ENCODE measurements around the gene ASB10. TPM values are rescaled to one million over a fixed set of nuclear protein-coding genes. Genes with fewer than 3 reads are reported as not detected.

The ASB10 gene
- total RNA-seq, 1 donor from 2014 or later: not detected

DNA sequence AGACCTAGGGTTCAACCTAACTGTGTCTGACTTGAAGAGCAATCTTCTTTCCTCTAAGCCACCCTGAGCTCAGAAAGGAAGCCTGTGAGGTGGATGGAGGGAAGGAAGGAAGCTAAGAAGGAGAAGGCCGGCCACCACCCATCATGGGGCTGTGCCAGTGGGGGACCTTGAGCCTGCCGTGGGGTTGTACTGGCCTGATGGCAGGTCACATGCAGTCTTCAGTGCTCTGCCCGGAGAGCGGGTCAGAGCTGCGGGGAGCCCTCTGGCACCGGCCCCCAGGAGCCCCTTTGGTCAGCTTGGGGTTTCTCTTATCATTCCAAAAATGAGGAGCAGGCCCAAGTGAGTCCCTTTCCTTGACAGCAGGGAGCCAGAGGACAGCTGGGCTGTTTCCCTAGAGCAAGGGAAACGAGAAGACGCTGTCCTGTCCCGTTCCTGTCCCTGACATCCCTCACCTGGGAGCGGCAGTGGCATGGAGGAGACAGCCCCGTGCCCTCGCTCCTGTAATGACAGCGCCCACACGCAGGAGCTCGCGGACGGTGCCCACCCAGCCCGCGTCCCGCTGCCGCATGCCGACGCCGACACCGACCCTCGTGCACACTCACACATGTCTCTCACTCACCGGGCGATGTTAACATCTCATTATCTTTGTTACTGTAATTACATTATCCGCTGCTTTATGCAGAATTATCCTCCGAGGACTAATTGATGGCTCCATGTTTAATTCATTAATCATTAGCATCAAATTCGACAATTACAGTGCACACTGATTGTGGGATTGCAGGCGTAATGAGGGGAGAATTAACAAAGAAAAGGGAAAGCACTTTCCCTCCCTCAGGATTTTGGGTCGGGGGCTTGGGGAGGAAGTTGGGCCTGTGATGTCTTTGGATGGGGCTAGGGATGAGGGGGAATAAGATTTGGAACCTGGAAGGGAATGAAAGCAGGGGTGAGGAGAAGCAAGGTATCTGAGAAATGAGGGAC is 50.9 kb downstream of the ASB10 start:
- TF ChIP-seq, protein P1, sequence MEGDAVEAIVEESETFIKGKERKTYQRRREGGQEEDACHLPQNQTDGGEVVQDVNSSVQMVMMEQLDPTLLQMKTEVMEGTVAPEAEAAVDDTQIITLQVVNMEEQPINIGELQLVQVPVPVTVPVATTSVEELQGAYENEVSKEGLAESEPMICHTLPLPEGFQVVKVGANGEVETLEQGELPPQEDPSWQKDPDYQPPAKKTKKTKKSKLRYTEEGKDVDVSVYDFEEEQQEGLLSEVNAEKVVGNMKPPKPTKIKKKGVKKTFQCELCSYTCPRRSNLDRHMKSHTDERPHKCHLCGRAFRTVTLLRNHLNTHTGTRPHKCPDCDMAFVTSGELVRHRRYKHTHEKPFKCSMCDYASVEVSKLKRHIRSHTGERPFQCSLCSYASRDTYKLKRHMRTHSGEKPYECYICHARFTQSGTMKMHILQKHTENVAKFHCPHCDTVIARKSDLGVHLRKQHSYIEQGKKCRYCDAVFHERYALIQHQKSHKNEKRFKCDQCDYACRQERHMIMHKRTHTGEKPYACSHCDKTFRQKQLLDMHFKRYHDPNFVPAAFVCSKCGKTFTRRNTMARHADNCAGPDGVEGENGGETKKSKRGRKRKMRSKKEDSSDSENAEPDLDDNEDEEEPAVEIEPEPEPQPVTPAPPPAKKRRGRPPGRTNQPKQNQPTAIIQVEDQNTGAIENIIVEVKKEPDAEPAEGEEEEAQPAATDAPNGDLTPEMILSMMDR (IDR thresholded peaks at IDR 0.05): no peak
- Mint-ChIP-seq H3K36me3 (ENCODE audit: unreplicated experiment) (peaks cover 33% of the 10 kb centered on the region), H3K27me3 (ENCODE audit: unreplicated experiment) (no peaks in the 10 kb centered on the region), H3K4me3 (ENCODE audit: unreplicated experiment) (no peak overlapping the region), H3K9me3 (ENCODE audit: unreplicated experiment) (no peaks in the 10 kb centered on the region), H3K4me1 (ENCODE audit: unreplicated experiment) (peaks cover 6% of the 10 kb centered on the region), H3K27ac (ENCODE audit: unreplicated experiment) (no peak overlapping the region)
- DNase-seq (ENCODE audit: extremely low spot score, unreplicated experiment): no peak

DNA sequence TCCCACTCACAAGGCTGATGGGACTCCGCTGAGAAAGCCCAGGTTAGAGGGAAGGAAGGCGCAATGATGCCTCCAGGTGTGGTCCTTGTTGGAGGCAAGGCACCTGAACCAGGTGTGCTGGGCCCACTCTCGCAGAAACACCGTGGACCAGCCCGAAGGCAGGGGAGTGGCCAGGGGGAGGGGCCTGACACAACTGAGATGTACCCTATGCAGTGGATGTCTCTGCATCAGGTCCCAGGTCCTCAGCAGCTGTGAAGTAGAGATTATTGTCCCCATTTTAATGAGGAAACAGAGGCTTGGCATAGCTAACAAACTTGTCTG is 51.6 kb downstream of the ASB10 start:
- H3K4me3 Mint-ChIP-seq (ENCODE audit: unreplicated experiment): no peak overlapping the region
- peaks cover 35% of the 10 kb centered on the region for H3K36me3 Mint-ChIP-seq (ENCODE audit: unreplicated experiment)
- H3K27me3 Mint-ChIP-seq (ENCODE audit: unreplicated experiment): no peaks in the 10 kb centered on the region
- DNase-seq (ENCODE audit: extremely low spot score, unreplicated experiment): no peak
- peaks cover 2% of the 10 kb centered on the region for H3K4me1 Mint-ChIP-seq (ENCODE audit: unreplicated experiment)
- no peaks in the 10 kb centered on the region for H3K9me3 Mint-ChIP-seq (ENCODE audit: unreplicated experiment)
- TF ChIP-seq, protein P1 (IDR thresholded peaks at IDR 0.05): no peak
- H3K27ac Mint-ChIP-seq (ENCODE audit: unreplicated experiment): no peak overlapping the region

DNA sequence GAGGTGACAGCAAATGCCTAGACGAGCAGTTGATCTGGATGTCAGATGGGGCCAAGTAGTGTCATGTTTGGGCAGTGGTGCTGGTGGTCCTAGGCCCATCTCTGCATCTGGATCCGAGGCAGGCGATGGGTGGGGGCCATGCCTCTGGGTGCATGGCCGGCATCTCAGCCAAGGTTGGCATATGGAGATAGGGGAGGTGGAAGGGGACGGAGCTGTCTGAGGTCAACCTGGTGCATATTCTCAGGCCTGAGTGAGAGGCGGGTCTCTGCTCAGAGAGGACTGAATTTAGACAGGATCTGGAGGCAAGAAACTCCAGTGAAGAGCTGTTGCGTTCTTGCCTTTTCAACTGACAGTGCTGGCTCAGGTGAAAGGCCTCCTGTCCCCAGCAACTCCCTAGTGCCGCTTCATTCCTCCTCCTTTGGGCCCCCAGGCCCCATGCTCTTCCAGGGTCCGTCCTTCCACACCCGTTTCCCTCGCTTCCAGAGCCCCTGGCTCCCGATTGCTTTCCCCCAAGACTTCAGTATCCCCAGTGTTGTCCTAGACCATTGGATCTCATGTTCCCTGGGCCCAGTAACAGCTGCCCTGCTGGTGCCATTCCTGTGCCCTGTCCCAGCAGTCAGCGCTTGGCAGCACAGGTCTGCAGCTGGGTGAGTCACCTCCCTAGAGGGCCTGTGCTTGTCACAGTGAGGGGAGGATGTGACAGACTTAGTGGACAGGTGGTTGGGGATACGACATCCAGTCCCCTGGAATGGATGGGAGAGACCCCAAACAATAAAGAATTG is 52.1 kb downstream of the ASB10 start:
- Mint-ChIP-seq H3K27me3 (ENCODE audit: unreplicated experiment) (no peaks in the 10 kb centered on the region), H3K36me3 (ENCODE audit: unreplicated experiment) (peaks cover 36% of the 10 kb centered on the region), H3K4me1 (ENCODE audit: unreplicated experiment) (no peaks in the 10 kb centered on the region), H3K4me3 (ENCODE audit: unreplicated experiment) (no peak overlapping the region), H3K27ac (ENCODE audit: unreplicated experiment) (no peak overlapping the region), H3K9me3 (ENCODE audit: unreplicated experiment) (no peaks in the 10 kb centered on the region)
- DNase-seq (ENCODE audit: extremely low spot score, unreplicated experiment): no peak
- TF ChIP-seq, protein P1 (IDR thresholded peaks at IDR 0.05): no peak

DNA sequence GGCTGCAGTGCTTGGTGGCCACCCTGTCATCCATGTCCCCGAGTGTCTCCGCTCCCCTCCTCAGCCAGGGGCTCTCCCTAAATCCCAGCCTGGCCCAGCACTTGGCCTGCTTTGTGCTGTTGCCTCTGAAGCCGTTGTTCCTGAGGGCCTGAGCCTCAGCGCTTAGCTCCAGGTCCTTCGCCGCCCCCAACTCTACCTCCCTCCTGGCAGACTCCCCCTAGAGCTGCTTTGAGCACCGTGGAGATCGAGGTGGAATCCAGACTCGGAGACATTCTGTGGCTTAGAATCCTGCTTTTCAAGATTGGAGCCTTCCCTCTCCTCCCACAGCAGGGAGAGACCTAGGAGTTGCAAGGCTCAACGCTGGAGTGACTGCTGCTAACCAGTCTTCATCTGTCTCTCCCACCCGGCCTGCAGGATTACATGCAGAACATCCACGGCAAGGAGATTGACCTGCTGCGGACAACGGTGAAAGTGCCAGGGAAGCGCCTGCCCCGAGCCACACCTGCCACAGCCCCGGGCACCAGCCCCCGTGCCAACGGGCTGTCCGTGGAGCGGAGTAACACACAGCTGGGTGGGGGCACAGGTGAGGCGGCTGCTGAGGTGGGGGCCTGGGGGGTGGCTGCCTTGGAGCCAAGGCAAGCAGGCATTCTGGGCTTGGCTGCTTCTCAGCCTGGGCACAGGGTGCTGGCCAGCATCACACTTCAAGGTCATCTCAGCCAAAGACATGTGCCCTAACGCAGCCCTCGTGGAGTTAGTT is 52.9 kb downstream of the ASB10 start:
- H3K4me1 Mint-ChIP-seq (ENCODE audit: unreplicated experiment): no peaks in the 10 kb centered on the region
- peaks cover 35% of the 10 kb centered on the region for H3K36me3 Mint-ChIP-seq (ENCODE audit: unreplicated experiment)
- no peaks in the 10 kb centered on the region for H3K9me3 Mint-ChIP-seq (ENCODE audit: unreplicated experiment)
- no peak overlapping the region for H3K27ac Mint-ChIP-seq (ENCODE audit: unreplicated experiment)
- TF ChIP-seq, protein P1 (IDR thresholded peaks at IDR 0.05): no peak
- no peak for DNase-seq (ENCODE audit: extremely low spot score, unreplicated experiment)
- no peaks in the 10 kb centered on the region for H3K27me3 Mint-ChIP-seq (ENCODE audit: unreplicated experiment)
- H3K4me3 Mint-ChIP-seq (ENCODE audit: unreplicated experiment): no peak overlapping the region

Measured in osteocyte (in vitro differentiated cells).